PC-9 (cell line): ENCODE data around the gene CCDC9B. TPM values are rescaled to one million over a fixed set of nuclear protein-coding genes. Genes with fewer than 3 reads are reported as not detected.

ENCODE experiments used
- BruUV-seq: library from RNA; stranded (reverse); fragments of 400-500 nt; replicated peaks from 2 replicates; lab custom pipeline; 2021; lab: Mats Ljungman, UMichigan
- CTCF ChIA-PET: fragments of 300-600 bp; sonication (Branson Sonifier 250); formaldehyde crosslinking; loops from one replicate; lab custom pipeline; 2022; ENCODE audit warnings: antibody characterized with exemption; lab: Charles Lee
- POLR2A ChIA-PET: fragments of 300-600 bp; sonication (Branson Sonifier 250); formaldehyde crosslinking; loops from one replicate; lab custom pipeline; 2022; ENCODE audit warnings: antibody characterized with exemption; ENCODE audit not compliant: unreplicated experiment; lab: Charles Lee
- DNase-seq, 2 experiments: peaks; one replicate each; pipeline versions ENCODE4 v3.0.0 to v3.0.0-alpha.2; 2015 to 2022; ENCODE audit warnings: mixed read lengths in 1 of 2
- H2AFZ ChIP-seq: fragments of 200-600 bp; sonication (generic); 2 replicates; pipeline ENCODE4 v1.8.1; 2017; ENCODE audit warnings: antibody characterized with exemption
- H3F3A ChIP-seq: fragments of 200-600 bp; sonication (generic); 2 replicates; pipeline ENCODE4 v1.8.1; 2017; ENCODE audit warnings: antibody characterized with exemption, mild to moderate bottlenecking, low read depth; ENCODE audit not compliant: insufficient read depth
- H3K27ac ChIP-seq: fragments of 200-600 bp; sonication (generic); 2 replicates; pipeline ENCODE4 v1.6.1; 2016; ENCODE audit warnings: mixed run types
- H3K27me3 ChIP-seq: fragments of 200-600 bp; sonication (generic); 2 replicates; pipeline ENCODE4 v1.6.1; 2016; ENCODE audit warnings: low read depth, mixed run types; ENCODE audit not compliant: insufficient read depth
- H3K36me3 ChIP-seq: fragments of 200-600 bp; sonication (generic); 2 replicates; pipeline ENCODE4 v1.6.1; 2016; ENCODE audit warnings: low read depth, mixed run types
- H3K4me1 ChIP-seq: fragments of 200-600 bp; sonication (generic); replicated peaks from 2 replicates; pipeline ENCODE4 v1.6.1; 2016; ENCODE audit warnings: mixed run types; ENCODE audit not compliant: insufficient read depth
- H3K4me2 ChIP-seq: fragments of 200-600 bp; sonication (generic); 2 replicates; pipeline ENCODE4 v1.6.1; 2017; ENCODE audit warnings: mixed run types
- H3K4me3 ChIP-seq: fragments of 200-600 bp; sonication (generic); 2 replicates; pipeline ENCODE4 v1.6.1; 2016; ENCODE audit warnings: mixed run types
- H3K79me2 ChIP-seq: fragments of 200-600 bp; sonication (generic); 2 replicates; pipeline ENCODE4 v1.6.1; 2017; ENCODE audit warnings: low read depth, mixed run types
- H3K9me2 ChIP-seq: fragments of 200-600 bp; sonication (generic); 2 replicates; pipeline ENCODE4 v1.8.1; 2017; ENCODE audit warnings: mild to moderate bottlenecking; ENCODE audit not compliant: insufficient read depth
- H3K9me3 ChIP-seq: fragments of 200-600 bp; sonication (generic); 2 replicates; pipeline ENCODE4 v1.8.1; 2016; ENCODE audit warnings: low read depth; ENCODE audit not compliant: insufficient read depth
- H4K20me1 ChIP-seq: fragments of 200-600 bp; sonication (generic); 2 replicates; pipeline ENCODE4 v1.8.1; 2017; ENCODE audit not compliant: insufficient read depth
- EZH2 ChIP-seq: fragments of 200-600 bp; sonication (generic); IDR thresholded peaks from 2 replicates; pipeline ENCODE4 v1.8.0; 2017; ENCODE audit warnings: antibody characterized with exemption, low read depth
- intact Hi-C: fragments of 100-400 bp; cut with micrococcal nuclease; formaldehyde crosslinking; loops from one replicate; pipeline ENCODE4 v1.10.0; 2022; ENCODE audit not compliant: unreplicated experiment
- total RNA-seq: library from RNA; stranded (reverse); gene quantifications from 2 replicates; pipeline ENCODE4 v1.2.3, GENCODE V29; 2021
- TF ChIP-seq, protein P1 (sequence below): fragments of 200-600 bp; sonication (generic); conservative IDR thresholded peaks from 2 replicates; pipeline ENCODE4 v1.6.1; 2017; ENCODE audit warnings: mixed run types, antibody characterized with exemption, mild to moderate bottlenecking, moderate library complexity

Gene CCDC9B
- total RNA-seq, 1 experiment from 2014 or later: 141 TPM

DNA sequence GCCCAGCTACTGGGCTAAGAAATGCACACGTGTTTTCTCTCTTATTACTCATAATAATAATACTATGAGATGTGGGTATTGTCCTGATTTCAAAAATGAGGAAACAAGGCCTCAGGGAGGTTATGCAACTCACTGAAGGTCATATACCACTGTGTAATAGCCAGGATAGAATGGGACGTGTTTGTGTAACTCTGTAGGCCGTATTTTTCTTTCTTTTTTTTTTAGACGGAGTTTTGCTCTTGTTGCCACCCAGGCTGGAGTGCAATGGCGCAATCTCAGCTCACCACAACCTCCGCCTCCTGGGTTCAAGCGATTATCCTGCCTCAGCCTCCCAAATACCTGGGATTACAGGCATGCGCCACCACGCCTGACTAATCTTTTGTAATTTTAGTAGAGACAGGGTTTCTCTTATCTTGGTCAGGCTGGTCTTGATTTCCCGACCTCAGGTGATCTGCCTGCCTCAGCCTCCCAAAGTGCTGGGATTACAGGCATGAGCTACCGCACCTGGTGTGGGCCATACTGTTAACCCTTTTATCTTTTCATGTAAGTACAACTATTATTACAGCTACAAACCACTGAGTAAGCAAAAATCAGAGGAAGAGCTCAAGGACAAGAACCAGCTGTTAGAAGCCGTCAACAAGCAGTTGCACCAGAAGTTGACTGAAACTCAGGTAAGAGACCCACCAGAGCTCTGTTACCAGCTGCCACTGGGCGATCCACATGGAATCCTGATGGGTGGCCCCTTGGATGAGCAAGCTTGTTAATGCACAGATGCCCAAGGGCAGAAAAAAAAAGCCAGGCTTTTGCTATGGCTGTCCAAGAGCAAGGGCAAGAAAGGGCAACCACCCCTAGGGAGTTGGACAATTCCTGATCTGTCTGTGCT, 48.4 kb upstream of the CCDC9B start:
- Histone ChIP-seq H3K27ac (no peak overlapping the region), H3K4me3 (no peak overlapping the region), H3K36me3 (peaks cover 17% of the 10 kb centered on the region; the same call in 1 of the 2 replicates), H4K20me1 (no peaks in the 10 kb centered on the region), H3K27me3 (no peaks in the 10 kb centered on the region), H2AFZ (no peak overlapping the region), H3K4me2 (no peak overlapping the region), H3K79me2 (peaks cover 18% of the 10 kb centered on the region), H3K9me3 (no peaks in the 10 kb centered on the region), H3F3A (peaks cover 44% of the 10 kb centered on the region; the same call in 1 of the 2 replicates), H3K9me2 (no peaks in the 10 kb centered on the region), H3K4me1 (peaks cover 11% of the 10 kb centered on the region)
- intact Hi-C loops: no loop called here
- POLR2A ChIA-PET: no interaction called here
- BruUV-seq: no TSS peak
- DNase-seq: peak in 1 of 2 experiments; percentile 46
- CTCF ChIA-PET: interaction anchor here (0.8 kb wide), 1 partner anchor 158 kb away, joined by 6 read pairs; no protein-coding TSS in a partner anchor
- TF ChIP-seq, protein P1, sequence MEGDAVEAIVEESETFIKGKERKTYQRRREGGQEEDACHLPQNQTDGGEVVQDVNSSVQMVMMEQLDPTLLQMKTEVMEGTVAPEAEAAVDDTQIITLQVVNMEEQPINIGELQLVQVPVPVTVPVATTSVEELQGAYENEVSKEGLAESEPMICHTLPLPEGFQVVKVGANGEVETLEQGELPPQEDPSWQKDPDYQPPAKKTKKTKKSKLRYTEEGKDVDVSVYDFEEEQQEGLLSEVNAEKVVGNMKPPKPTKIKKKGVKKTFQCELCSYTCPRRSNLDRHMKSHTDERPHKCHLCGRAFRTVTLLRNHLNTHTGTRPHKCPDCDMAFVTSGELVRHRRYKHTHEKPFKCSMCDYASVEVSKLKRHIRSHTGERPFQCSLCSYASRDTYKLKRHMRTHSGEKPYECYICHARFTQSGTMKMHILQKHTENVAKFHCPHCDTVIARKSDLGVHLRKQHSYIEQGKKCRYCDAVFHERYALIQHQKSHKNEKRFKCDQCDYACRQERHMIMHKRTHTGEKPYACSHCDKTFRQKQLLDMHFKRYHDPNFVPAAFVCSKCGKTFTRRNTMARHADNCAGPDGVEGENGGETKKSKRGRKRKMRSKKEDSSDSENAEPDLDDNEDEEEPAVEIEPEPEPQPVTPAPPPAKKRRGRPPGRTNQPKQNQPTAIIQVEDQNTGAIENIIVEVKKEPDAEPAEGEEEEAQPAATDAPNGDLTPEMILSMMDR: no peak
- no peak for TF ChIP-seq EZH2

DNA sequence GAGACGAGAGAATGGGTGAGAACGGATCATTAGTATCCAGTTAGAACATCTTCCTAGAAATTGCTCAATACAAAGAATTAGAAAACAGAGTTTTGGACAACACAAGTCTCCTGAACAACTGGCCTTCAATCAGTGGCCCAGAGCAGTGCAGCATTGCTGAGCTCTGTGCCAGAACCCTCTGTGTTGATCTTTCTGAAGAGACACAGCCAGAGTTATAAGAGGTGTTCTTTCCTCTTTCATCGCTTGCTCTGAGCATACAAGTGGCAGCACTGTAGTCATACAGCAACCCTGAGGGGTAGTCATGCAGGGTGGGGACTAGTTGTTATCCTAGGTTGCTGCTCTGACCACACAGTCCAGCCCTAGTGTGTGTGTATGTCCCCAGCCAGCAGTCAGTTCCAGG, 45.7 kb upstream of the CCDC9B start:
- Histone ChIP-seq H3F3A (peaks cover 22% of the 10 kb centered on the region; the same call in 1 of the 2 replicates), H3K4me1 (peaks cover 27% of the 10 kb centered on the region), H3K4me3 (no peak overlapping the region), H3K9me3 (no peaks in the 10 kb centered on the region), H3K79me2 (peaks cover 32% of the 10 kb centered on the region), H3K9me2 (no peaks in the 10 kb centered on the region; the same call in 1 of the 2 replicates), H2AFZ (no peak overlapping the region), H3K27me3 (no peaks in the 10 kb centered on the region), H3K36me3 (peaks cover 10% of the 10 kb centered on the region; the same call in 1 of the 2 replicates), H3K27ac (no peak overlapping the region), H3K4me2 (no peak overlapping the region), H4K20me1 (no peaks in the 10 kb centered on the region)
- ChIA-PET CTCF (no interaction called here), POLR2A (interaction anchor here (0.7 kb wide), 1 partner anchor 46 kb away, joined by 5 read pairs; the partner anchor contains the start of gene CCDC9B)
- BruUV-seq: no TSS peak
- DNase-seq: no peak
- TF ChIP-seq, protein P1: no peak
- no peak for TF ChIP-seq EZH2
- intact Hi-C loops: no loop called here

DNA sequence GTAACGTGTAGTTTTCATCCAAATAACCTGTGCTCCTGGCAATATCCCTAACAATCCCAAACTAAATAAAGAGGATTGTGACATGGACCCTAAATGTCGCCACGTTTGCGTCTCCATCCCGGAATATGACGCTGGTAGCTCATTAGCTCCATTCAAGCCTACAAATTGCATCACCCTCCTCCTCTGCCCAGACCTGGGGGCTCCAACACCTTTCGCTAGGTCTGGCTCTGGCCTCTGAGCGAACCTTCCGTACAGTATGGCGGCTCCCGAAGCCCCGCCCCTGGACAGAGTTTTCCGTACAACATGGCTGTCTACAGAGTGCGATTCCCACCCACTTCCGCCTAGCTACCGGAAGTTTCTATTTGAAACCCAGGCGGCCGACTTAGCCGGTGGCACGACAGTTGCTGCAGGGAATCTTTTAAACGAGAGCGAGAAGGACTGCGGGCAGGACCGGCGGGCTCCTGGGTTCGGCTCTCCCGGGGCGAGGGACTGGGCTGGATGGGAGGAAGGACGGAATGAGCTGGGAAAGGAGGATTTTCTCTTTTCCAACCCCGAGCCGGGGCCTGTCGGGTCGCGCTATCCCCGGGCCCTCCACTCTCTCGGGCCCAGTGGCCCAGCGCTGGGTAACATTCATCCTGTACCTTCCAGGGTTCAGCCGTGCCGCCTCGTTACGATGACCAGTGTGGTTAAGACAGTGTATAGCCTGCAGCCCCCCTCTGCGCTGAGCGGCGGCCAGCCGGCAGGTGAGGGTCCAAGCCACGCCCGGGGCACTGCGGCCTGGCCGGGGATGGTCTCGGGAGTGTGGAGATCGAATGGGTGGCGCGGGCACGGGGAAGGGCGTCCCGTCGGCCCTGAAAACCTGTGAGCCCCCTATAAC, 42.1 kb upstream of the CCDC9B start, which contains the start of gene KNSTRN:
KNSTRN (plus strand) TSS at position 142 of the 877 bp plus-strand sequence; CDS start at position 257, 115 bp downstream.
- CTCF ChIA-PET: interaction anchor here (1.0 kb wide), 1 partner anchor 45 kb away, joined by 3 read pairs; no protein-coding TSS in a partner anchor
- Histone ChIP-seq H3K4me1 (peaks cover 50% of the 10 kb centered on the region), H3K79me2 (peaks cover 32% of the 10 kb centered on the region), H2AFZ (peak within 1 kb of the TSS; percentile 89), H4K20me1 (no peaks in the 10 kb centered on the region), H3K4me3 (peak within 1 kb of the TSS; percentile 76), H3K9me3 (no peaks in the 10 kb centered on the region), H3K36me3 (0 out of 2 replicates have a peak, but pooled peaks cover 4% of the 10 kb centered on the region), H3K9me2 (no peaks in the 10 kb centered on the region; the same call in 1 of the 2 replicates), H3K27me3 (no peaks in the 10 kb centered on the region), H3K27ac (peak within 1 kb of the TSS; percentile 45), H3F3A (peaks cover 35% of the 10 kb centered on the region), H3K4me2 (peak within 1 kb of the TSS; percentile 91)
- DNase-seq: peak; percentile 78 to 87
- intact Hi-C loops: loop anchor here (5.0 kb wide), 1 partner anchor 39 kb away; no protein-coding TSS in a partner anchor
- TSS peak; percentile 60 for BruUV-seq
- TF ChIP-seq, protein P1: no peak
- TF ChIP-seq EZH2: no peak
- POLR2A ChIA-PET: interaction anchor here (0.6 to 0.7 kb wide), 2 partner anchors 22 to 57 kb away, joined by 3 to 4 read pairs; no protein-coding TSS in a partner anchor
